Trophoblast cell (in vitro differentiated cells and primary cell): Measurements from ENCODE around the gene HS6ST2.

Source experiments
- DNase-seq, 2 donors: peaks; one replicate each; pipeline ENCODE4 v3.0.0-alpha.2; 2016
- H2AFZ ChIP-seq: 2 replicates; pipeline ENCODE4 v1.6.1; 2013; ENCODE audit warnings: low read length, moderate library complexity, mild to moderate bottlenecking; ENCODE audit not compliant: insufficient read depth, poor library complexity
- H2AK5ac ChIP-seq: 2 replicates; pipeline ENCODE4 v1.6.1; 2013; ENCODE audit warnings: mild to moderate bottlenecking, low read length
- H2BK120ac ChIP-seq: 2 replicates; pipeline ENCODE4 v1.6.1; 2013; ENCODE audit warnings: low read length, mild to moderate bottlenecking, moderate library complexity; ENCODE audit not compliant: insufficient read depth, poor library complexity
- H2BK12ac ChIP-seq: 2 replicates; pipeline ENCODE4 v1.6.1; 2013; ENCODE audit warnings: mild to moderate bottlenecking, low read length, moderate library complexity
- H2BK5ac ChIP-seq: 2 replicates; pipeline ENCODE4 v1.6.1; 2013; ENCODE audit warnings: low read length, low read depth, moderate library complexity, mild to moderate bottlenecking; ENCODE audit not compliant: poor library complexity
- H3K14ac ChIP-seq: 2 replicates; pipeline ENCODE4 v1.6.1; 2013; ENCODE audit warnings: mild to moderate bottlenecking, low read length
- H3K18ac ChIP-seq: 2 replicates; pipeline ENCODE4 v1.6.1; 2013; ENCODE audit warnings: mild to moderate bottlenecking, low read length
- H3K23ac ChIP-seq: 2 replicates; pipeline ENCODE4 v1.6.1; 2013; ENCODE audit warnings: low read length
- H3K27ac ChIP-seq: 2 replicates; pipeline ENCODE4 v1.5.1; 2013; ENCODE audit warnings: low read depth, mild to moderate bottlenecking, inconsistent platforms, low read length, moderate library complexity
- H3K27me3 ChIP-seq: 2 replicates; pipeline ENCODE4 v1.6.1; 2013; ENCODE audit warnings: inconsistent platforms, mild to moderate bottlenecking, low read length, moderate library complexity; ENCODE audit not compliant: insufficient read depth
- H3K36me3 ChIP-seq, 2 experiments: 1 replicate in 1 of 2; 2 replicates in 1 of 2; pipeline ENCODE4 v1.6.1; 2013; ENCODE audit warnings: low read length in 2 of 2, mild to moderate bottlenecking in 2 of 2, moderate library complexity in 1 of 2; ENCODE audit not compliant: insufficient read depth in 2 of 2, control insufficient read depth in 1 of 2
- H3K4ac ChIP-seq: 2 replicates; pipeline ENCODE4 v1.6.1; 2013; ENCODE audit warnings: low read depth, mild to moderate bottlenecking, low read length, moderate library complexity
- H3K4me1 ChIP-seq, 2 experiments: 1 replicate in 1 of 2; 2 replicates in 1 of 2; pipeline ENCODE4 v1.6.1; 2013; ENCODE audit warnings: low read length in 2 of 2, mild to moderate bottlenecking in 2 of 2, moderate library complexity in 1 of 2; ENCODE audit not compliant: insufficient read depth in 2 of 2, control insufficient read depth in 1 of 2
- H3K4me2 ChIP-seq: 2 replicates; pipeline ENCODE4 v1.6.1; 2013; ENCODE audit warnings: inconsistent platforms, mild to moderate bottlenecking, low read length, moderate library complexity
- H3K4me3 ChIP-seq: 2 replicates; pipeline ENCODE4 v1.5.1; 2013; ENCODE audit warnings: mild to moderate bottlenecking, low read depth, low read length, inconsistent platforms
- H3K79me1 ChIP-seq: one replicate; pipeline ENCODE4 v1.6.1; 2013; ENCODE audit warnings: low read length
- H3K79me2 ChIP-seq: 2 replicates; pipeline ENCODE4 v1.6.1; 2013; ENCODE audit warnings: low read length, mild to moderate bottlenecking; ENCODE audit not compliant: control insufficient read depth, insufficient read depth, poor library complexity
- H3K9ac ChIP-seq: 2 replicates; pipeline ENCODE4 v1.6.1; 2013; ENCODE audit warnings: mild to moderate bottlenecking, low read length
- H3K9me3 ChIP-seq: 2 replicates; pipeline ENCODE4 v1.6.1; 2013; ENCODE audit warnings: low read depth, mild to moderate bottlenecking, control low read depth, inconsistent platforms, low read length; ENCODE audit not compliant: insufficient read depth
- H4K12ac ChIP-seq: 2 replicates; pipeline ENCODE4 v1.6.1; 2013; ENCODE audit warnings: low read depth, mild to moderate bottlenecking, low read length, moderate library complexity
- H4K8ac ChIP-seq: 2 replicates; pipeline ENCODE4 v1.6.1; 2013; ENCODE audit warnings: low read depth, mild to moderate bottlenecking, low read length, moderate library complexity
- H4K91ac ChIP-seq: one replicate; pipeline ENCODE4 v1.6.1; 2013; ENCODE audit warnings: low read depth, mild to moderate bottlenecking, low read length, moderate library complexity
- WGBS: extraction: QIAGEN DNeasy Blood & Tissue Kit; methylation state at CpG from one replicate; pipeline ENCODE4 v1.1.7; 2013; ENCODE audit warnings: missing lambda C conversion rate; ENCODE audit not compliant: insufficient read length, insufficient coverage; ENCODE audit errors: extremely low coverage; 5-methylcytosine and 5-hydroxymethylcytosine counted together

The HS6ST2 gene

DNA sequence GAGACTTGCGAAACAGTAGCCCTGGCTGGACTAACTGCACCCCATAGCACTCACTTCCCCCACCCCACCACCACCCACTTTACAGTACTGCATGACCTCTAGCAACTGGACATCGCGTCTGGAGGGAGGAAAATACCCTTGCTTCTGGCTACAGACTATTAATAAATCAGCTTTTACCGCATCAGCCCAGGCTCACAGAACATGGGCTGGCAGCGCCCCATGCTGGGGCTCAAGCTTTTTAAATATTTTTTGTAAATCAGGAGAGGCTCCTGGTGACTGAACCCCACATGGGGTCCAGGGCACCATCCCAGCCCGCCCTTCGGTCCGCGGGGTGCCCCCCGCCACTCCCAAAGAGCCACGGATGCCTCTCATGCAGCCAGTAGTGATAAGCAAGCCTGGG is 2.7 kb downstream of the HS6ST2 start:
- Histone ChIP-seq H4K12ac (no peak overlapping the region), H3K9me3 (no peaks in the 10 kb centered on the region), H3K18ac (no peak overlapping the region), H2AFZ (no peak overlapping the region), H3K27me3 (peaks cover 27% of the 10 kb centered on the region), H3K9ac (no peak overlapping the region), H3K14ac (no peak overlapping the region), H2AK5ac (no peak overlapping the region), H2BK120ac (no peak overlapping the region), H3K23ac (no peak overlapping the region), H3K4me2 (no peak overlapping the region), H3K79me1 (no peaks in the 10 kb centered on the region), H2BK5ac (no peak overlapping the region), H3K79me2 (no peaks in the 10 kb centered on the region), H3K27ac (no peak overlapping the region), H4K91ac (no peak overlapping the region), H3K36me3 (no peaks in the 10 kb centered on the region), H3K4ac (no peak overlapping the region), H3K4me1 (peaks cover 10 to 27% of the 10 kb centered on the region in 2 experiments), H3K4me3 (no peak overlapping the region), H4K8ac (no peak overlapping the region), H2BK12ac (no peak overlapping the region)
- DNase-seq = no peak
- WGBS = no CpG with 5 or more reads among the region's 11 CpGs

DNA sequence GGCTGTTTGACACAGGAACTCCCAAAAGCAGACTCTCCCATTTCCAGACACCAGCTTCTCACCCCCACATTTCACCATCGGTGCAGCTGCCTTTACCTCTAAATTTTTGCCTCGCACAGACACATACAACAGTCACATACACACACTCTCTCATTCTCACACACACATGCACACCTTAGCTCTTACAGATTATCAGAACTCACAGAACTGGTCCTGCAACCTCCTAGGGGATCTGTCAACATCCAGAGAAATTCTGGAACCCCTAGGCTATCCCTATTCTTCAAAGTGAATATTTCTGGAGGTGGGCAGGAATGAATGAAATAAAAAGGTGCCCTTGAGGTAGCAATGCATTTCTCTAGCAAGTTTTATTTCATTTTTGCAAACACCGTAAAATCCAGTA is 4.1 kb downstream of the HS6ST2 start:
- Histone ChIP-seq H2AK5ac (no peak overlapping the region), H2BK120ac (no peak overlapping the region), H2BK12ac (no peak overlapping the region), H3K4ac (no peak overlapping the region), H3K14ac (no peak overlapping the region), H3K27ac (peak overlapping the region; percentile 26), H3K4me3 (no peak overlapping the region), H3K79me2 (no peaks in the 10 kb centered on the region), H3K9ac (no peak overlapping the region), H3K18ac (no peak overlapping the region), H4K8ac (no peak overlapping the region), H3K23ac (no peak overlapping the region), H3K36me3 (no peaks in the 10 kb centered on the region), H3K9me3 (no peaks in the 10 kb centered on the region), H2BK5ac (no peak overlapping the region), H3K79me1 (no peaks in the 10 kb centered on the region), H4K91ac (no peak overlapping the region), H3K4me2 (peak overlapping the region; percentile 41), H2AFZ (no peak overlapping the region), H4K12ac (no peak overlapping the region), H3K4me1 (peaks cover 10 to 27% of the 10 kb centered on the region in 2 experiments), H3K27me3 (peaks cover 26% of the 10 kb centered on the region)
- DNase-seq = peak in 1 of 2 donors; percentile 49
- WGBS = no CpG with 5 or more reads among the region's 3 CpGs

DNA sequence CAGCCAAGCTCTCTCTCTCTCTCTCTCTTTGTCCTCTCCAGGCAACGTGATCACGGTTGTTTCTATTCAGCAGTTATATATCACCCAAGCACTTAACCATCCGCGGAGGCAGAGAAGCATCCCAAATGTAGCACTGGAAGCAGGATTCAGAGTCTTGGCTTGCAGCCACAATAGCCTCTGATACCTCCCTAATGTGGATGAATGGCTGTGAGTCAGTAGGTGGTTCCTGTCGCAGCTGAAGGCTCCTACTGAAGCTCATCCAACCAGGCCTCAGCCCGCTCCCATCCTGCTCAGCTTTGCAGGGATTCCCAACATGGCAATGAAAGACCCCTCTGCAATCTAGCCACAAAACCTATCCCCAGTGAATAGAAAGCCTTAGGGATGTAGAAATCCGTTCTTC is 5.1 kb downstream of the HS6ST2 start:
- Histone ChIP-seq H2BK12ac (no peak overlapping the region), H3K4me3 (no peak overlapping the region), H2AK5ac (no peak overlapping the region), H3K36me3 (no peaks in the 10 kb centered on the region), H3K79me1 (no peaks in the 10 kb centered on the region), H3K79me2 (no peaks in the 10 kb centered on the region), H3K14ac (no peak overlapping the region), H2BK5ac (no peak overlapping the region), H3K9me3 (no peaks in the 10 kb centered on the region), H3K4me1 (peaks cover 10 to 25% of the 10 kb centered on the region in 2 experiments), H2BK120ac (no peak overlapping the region), H3K4ac (no peak overlapping the region), H4K8ac (no peak overlapping the region), H2AFZ (no peak overlapping the region), H3K18ac (no peak overlapping the region), H4K12ac (no peak overlapping the region), H3K23ac (no peak overlapping the region), H3K9ac (no peak overlapping the region), H3K4me2 (no peak overlapping the region), H4K91ac (no peak overlapping the region), H3K27me3 (peaks cover 17% of the 10 kb centered on the region), H3K27ac (no peak overlapping the region)
- WGBS = no CpG with 5 or more reads among the region's 7 CpGs
- no peak for DNase-seq

DNA sequence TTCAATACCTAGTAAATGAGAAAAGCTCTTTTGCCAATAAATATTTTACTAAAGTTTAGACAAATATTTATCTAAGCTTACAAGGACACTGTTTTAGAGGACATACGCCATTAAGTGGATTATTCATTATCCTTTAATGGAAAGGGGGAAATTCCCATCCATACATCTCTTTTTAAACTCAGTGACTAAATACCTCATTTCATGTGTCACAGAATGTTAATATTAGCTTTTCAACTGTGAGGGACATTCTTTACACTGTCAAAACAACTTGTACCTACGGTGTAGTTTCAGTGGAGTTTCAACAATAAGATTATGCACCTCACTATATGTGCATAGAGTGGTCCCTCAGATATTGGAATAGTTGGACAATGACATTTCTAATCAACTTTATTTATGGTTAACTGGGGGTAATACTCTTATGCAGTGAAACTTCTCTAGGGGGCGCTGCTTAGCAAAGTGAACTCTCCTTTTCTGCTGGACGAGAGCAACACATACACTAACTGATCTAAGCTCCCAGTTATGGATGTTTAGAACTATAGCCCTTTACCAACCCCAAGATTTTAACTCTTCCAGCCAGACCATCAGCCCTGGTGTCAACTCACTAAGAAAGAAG is 9.7 kb downstream of the HS6ST2 start:
- peaks cover 4 to 5% of the 10 kb centered on the region in 2 experiments for H3K4me1 ChIP-seq
- no peak overlapping the region for H4K91ac ChIP-seq
- H3K4me3 ChIP-seq = no peak overlapping the region
- no peaks in the 10 kb centered on the region for H3K36me3 ChIP-seq
- peak in 1 of 2 donors; percentile 33 for DNase-seq
- no peak overlapping the region for H3K4me2 ChIP-seq
- H3K9ac ChIP-seq = no peak overlapping the region
- H2AFZ ChIP-seq = no peak overlapping the region
- H4K12ac ChIP-seq = no peak overlapping the region
- H3K79me1 ChIP-seq = no peaks in the 10 kb centered on the region
- H3K27me3 ChIP-seq = no peaks in the 10 kb centered on the region
- no peak overlapping the region for H3K14ac ChIP-seq
- H4K8ac ChIP-seq = no peak overlapping the region
- H2BK12ac ChIP-seq = no peak overlapping the region
- H3K9me3 ChIP-seq = no peaks in the 10 kb centered on the region
- H3K23ac ChIP-seq = no peak overlapping the region
- no peak overlapping the region for H2BK5ac ChIP-seq
- no peak overlapping the region for H2BK120ac ChIP-seq
- H2AK5ac ChIP-seq = no peak overlapping the region
- no peaks in the 10 kb centered on the region for H3K79me2 ChIP-seq
- WGBS = no CpG with 5 or more reads among the region's 4 CpGs
- H3K27ac ChIP-seq = no peak overlapping the region
- no peak overlapping the region for H3K18ac ChIP-seq
- H3K4ac ChIP-seq = no peak overlapping the region
